NK-92 (cell line): Measurements from ENCODE around the gene SPATA20.

Experiments used
- DNase-seq: peaks from one replicate; lab custom pipeline; 2025; ENCODE audit not compliant: unreplicated experiment; lab: John Stamatoyannopoulos, UW

The SPATA20 gene

DNA sequence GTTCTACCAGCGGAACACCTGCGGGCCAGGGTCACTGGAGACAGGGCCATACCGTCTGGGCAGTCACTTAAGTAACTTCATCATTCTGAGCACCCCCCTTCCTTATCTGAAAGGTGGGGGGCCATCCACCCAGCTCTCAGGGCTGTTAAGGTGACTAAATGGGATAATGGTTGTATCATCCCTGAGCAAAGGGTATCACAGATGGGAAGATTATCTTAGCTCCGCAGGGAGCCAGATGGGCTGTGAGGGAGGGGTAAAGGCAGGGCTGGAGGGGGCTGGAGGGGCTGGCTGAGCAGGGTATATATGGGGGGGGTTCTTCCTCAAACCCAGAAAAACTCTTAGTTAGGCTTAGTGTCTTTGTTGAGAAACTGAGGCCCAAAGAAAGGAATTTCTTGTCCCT is 10.7 kb downstream of the SPATA20 start:
- no peak for DNase-seq

DNA sequence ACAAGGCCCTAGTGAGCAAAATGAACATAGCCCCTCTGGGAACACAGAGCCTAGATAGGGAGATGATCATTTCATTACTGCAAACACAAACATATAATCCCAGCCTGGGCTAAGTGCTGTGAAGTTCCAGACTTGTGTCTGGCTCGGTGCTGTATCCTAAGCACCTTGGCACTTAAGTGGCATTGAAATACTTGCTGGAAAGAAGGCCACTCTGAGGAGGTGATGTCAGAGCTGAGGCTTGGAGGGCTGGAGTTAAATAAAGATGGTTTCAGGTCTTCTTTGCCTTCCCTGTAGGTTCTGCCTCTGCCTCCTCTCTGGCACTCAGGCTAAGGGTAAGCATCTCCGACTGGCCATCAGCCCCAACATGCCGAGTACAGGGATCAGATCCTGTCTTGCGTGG is 11.1 kb downstream of the SPATA20 start:
- DNase-seq: no peak

DNA sequence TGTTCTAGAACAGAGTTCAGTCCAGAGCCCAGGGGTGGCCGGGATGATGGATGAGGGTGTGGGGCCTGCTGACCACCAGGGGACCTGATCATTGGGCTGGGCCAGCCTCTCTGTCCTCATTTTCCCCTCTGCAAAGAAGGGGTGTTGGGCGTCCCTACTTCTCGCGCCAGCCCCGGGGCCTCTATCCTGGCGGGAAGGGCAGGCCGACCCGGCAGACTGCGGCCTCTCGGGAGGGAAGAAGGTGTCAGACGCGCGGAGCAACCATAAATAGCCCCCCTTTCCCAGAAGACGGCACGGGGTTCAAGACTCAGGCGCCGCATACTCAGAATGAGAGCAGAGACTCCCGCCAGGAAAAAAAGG is 11.6 kb downstream of the SPATA20 start:
- no peak for DNase-seq

DNA sequence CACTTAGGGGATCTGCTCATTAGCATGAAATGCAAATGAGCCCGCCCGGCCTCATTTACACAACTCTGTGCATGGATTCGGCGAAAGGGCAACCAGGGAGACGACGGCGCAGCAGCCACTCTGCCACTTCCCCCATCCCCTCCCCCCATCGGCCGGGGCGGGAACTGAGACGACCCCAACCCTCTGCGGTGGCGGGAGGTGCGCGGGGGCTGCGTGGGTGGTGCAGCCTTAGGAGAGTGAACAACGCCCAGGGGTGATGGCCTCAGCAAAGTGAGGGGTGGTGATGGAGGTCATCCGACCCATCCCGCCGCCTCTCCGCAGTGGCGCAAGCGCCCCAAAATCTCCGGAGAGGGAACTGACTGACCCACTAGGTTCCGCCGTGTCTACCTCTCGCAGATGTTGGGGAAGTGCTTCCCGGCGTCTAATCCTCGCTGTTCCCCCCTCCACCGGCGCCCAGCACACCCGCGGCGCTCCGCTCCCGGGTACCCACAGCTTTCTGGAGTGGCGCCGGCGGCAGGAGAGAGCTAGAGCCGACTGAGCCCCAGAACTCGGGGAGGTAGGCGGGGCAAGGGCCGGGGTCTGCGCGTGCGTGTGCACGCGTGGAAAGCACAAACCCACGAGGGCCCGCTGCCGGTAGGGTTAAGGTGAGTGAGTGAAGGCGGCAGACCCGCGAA is 12.1 kb downstream of the SPATA20 start:
- DNase-seq: no peak

DNA sequence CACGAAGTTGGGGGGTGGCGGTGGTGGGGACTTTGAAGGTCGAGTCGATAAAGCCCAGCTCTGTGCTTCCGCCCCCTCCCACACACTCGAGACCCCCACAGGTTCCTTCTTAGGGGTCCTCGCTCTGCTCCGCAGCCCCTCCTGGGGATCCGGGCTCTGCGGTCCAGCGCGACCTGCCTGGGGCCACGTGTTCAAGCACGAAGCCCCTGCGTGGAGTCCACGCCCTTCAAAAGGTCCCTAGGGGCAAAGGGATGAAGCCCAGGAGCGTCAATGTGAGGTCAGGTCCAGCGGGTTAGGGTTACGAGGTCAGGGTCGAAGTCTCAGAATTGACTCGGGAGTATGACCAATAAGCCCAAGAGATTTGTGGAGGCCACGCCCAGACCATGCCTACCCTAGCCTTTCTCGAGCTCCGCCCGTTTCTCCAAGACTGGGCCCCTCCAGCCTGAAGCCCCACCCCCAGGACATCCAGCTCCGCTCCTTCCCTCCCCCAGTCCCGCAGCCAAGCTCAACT is 12.8 kb downstream of the SPATA20 start:
- DNase-seq: no peak

DNA sequence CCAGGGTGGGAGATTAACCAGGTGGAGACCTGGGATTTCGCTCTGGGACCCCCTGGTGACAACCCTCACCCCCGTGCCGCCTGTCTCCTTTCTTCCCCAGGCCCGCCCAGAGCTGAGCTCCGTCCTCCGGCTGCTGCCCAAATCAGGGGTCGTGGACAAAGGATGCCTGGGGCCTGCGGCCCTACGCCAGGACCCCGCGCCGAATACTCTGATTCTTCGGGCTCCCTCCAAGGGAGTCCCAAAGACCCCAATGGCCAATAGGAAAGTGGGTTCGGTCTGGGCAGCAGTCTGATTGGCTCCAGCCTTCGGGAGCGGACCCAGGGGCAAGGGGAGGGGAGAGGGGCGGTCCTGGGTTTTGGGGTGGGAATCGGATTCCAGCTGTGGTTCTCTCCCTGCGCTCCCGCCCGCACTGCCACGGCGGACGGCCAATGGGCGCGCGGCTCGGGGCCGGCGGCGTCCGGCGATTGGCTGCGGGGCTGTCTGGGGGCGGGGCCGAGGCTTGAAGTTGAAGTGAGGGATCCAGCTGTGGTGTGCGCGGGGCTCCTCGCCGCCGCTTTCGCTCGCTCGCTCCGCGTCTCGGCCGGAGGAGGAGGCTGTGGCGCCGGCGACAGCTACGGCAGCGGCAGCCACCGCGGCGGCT is 13.3 kb downstream of the SPATA20 start, which contains the start of gene CACNA1G:
Gene CACNA1G, plus strand, starts transcription at position 531 of the 640 bp plus-strand sequence. CDS start 745 bp downstream, outside the sequence.
- DNase-seq: no peak

DNA sequence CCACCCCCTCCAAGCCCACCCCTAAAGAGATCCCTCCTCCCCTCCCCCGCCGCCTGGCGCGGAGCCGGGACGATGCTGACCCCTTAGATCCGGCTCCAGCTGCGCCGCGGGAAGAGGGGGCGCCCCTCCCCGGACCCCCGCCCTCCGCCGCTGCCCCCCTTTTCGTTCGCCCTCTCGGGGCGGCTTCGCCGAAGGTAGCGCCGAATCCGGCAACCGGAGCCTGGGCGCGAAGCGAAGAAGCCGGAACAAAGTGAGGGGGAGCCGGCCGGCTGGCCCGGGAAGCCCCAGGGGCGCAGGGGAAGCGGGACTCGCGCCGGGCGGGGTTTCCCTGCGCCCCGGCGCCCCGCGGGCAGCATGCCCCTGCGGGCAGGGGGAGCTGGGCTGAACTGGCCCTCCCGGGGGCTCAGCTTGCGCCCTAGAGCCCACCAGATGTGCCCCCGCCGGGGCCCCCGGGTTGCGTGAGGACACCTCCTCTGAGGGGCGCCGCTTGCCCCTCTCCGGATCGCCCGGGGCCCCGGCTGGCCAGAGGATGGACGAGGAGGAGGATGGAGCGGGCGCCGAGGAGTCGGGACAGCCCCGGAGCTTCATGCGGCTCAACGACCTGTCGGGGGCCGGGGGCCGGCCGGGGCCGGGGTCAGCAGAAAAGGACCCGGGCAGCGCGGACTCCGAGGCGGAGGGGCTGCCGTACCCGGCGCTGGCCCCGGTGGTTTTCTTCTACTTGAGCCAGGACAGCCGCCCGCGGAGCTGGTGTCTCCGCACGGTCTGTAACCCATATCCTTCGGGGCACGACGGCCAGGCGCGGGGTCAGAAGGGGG is 14.2 kb downstream of the SPATA20 start:
- DNase-seq: no peak

DNA sequence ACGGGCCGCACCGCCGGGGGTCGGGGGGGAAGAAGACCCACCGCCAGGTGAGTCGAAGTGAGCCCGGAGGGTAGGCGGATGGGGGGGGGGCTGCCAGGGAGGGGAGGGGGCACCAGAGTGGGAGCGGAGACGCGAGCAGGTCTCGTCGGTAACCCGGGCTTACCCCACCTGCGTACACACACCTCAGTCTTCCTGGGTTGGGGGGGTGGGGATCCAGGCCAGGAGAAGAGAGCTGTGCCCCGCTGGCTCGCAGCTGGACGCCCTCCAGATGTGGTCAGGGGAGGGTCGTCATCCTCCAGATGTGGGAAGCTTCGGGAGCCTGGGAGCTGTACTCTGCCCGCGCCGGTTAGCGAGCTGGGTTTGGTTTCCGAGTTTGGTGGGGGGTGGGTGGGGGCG is 14.8 kb downstream of the SPATA20 start:
- no peak for DNase-seq

DNA sequence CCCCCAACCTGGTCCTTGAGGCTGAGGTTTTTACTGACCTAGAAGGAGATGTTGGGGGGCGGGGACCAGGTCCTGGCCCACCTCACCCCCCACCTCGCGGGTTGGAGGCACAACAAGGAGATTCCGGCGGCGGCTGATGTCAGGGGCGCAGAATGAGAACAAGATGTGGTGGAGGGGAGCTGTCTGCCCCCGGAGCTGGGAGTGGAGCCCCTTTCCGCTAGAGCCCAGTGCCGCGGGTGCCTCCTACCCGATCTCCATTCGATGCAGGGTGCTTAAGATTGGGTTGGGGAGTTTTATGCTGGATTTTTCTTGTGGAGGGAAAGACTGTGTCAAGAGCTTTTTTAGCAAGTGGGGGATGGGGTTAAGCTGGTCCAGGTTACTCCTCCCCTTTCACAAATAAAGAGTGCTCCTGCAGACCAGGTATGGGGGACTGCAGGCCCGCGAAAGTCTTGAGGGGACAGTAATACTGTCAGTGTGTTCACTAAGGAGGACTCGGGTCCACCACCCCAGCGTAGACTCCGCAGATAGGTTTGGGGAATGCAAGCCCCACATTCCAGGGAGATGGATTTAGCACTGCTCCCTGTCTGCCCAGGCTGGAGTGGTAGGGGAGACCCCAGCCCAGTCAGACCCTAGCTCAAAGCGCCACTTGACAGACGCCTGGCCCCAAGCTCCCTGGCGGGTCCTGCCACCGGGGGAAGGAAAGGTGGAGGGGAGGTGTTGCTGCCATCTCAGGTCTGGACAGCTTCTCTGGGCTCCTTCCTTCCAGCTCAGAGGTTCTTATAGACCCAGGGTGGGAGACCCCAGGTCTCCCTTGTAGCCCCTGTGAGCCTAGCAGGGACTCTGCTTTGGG is 15.5 kb downstream of the SPATA20 start:
- DNase-seq: no peak

DNA sequence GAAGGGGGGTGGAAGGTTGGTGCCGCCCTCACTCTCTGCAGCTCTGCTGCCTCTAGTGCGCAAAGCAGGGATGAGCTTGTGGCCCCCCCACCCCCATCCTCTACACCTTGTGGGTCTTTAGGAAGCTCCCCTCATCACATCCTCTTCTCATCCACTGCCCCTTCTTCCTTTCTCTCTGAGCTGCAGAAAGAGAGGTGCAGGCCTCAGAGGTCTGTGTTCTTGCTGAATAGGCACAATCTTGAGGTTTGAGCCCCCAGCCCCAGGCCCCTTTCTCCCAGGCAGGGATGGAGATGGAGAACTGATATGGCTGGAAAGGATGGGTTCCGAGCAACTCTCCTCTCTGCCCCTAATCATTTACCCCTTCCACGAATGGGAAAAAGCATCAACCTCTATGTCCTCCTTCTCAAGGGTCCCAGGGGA is 16.1 kb downstream of the SPATA20 start:
- no peak for DNase-seq

DNA sequence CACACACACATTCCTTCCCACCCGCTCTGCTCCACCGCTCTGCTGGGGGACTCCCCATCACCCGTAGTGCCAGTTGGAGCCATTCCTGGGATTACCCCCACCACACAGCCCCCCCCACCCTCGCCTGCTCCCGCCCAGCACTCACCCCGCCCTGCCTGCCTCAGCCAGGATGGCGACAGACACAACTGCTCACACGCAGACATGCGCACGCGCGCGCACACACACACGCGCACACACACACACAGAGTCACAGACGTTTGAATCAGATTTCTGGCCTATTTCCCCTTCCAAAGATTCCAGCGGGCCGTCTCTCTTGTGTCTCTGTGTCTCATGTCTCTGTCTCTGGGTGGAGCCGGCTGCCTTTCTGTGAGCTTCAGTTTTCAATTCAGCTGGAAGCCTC is 17.9 kb downstream of the SPATA20 start:
- no peak for DNase-seq

DNA sequence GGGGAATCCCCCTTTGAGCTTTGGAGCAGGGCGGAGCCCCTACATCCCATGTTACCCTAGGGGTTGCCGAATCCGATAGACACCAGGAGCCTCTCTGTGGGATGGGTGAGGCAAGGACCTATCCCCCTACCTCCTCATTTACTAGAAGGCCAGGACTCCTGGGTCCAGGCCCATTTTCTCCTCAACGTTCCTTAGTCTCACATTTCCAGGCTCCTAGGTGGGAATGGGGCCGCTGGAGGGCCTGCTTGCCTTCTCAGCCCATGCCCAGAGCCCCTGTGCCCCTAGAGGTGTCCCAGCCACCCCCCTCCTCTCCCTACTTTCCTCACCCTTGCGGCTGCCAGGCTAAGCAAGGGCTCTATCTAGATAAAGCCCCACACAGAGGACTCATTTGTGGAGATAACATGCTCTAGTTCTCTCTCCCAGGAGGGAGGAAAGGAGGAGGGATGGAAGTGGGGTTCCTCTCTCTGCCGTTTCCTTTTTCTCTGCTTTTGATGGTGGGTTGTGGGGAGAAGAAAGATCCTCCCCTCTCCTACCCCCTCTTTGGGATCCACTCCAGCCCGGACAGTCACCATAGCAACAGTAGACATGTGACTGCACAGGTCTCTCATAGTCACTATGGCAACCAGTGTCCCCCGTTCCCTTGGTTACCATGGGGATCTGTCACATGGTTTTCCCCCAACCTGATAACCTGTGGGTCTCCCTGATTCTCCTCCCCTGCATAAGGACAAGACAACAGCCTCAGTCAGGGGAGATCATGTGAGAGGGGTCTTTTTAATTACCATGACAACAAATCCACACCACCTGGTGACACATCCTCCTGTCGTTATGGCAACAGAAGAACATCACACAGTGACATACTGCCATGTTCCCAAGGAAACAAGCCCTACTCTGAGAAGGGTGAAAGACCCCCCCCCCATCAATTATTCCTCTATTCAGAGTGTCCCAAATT is 18.7 kb downstream of the SPATA20 start:
- no peak for DNase-seq

DNA sequence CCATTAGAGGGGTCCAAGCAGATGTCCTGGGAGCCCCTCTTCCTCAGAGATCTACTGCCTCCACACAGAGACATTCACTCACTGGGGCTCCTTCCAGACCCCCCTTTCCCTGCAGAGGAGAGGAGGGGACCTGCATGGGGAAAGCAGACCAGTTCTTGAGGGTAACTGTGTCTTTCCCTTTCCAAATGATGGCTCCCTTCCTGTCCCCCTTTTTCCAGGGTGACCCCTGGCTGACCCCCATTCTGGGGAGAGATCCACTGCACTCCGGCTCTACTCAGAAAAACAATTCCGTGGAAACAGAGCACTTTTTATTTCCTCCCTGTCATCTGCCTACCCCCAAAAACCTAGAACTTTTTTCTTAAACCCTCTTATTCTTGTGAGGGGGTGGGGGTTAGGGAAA is 19.9 kb downstream of the SPATA20 start:
- no peak for DNase-seq

DNA sequence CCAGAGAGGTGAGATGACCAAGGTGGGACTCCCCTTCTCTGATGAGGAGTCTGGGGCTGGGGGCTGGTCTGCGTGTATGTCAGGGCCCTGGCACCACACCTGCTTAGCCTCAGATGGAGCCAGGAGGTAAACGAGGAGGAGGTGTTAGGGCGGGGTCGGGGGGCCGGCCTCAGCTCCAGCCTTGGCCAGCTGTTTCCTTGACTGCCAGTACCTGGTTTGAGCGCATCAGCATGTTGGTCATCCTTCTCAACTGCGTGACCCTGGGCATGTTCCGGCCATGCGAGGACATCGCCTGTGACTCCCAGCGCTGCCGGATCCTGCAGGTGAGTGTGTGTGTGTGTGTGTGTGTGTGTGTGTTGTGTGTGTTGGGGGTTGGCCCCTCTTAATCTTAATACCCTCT is 21.7 kb downstream of the SPATA20 start:
- no peak for DNase-seq

DNA sequence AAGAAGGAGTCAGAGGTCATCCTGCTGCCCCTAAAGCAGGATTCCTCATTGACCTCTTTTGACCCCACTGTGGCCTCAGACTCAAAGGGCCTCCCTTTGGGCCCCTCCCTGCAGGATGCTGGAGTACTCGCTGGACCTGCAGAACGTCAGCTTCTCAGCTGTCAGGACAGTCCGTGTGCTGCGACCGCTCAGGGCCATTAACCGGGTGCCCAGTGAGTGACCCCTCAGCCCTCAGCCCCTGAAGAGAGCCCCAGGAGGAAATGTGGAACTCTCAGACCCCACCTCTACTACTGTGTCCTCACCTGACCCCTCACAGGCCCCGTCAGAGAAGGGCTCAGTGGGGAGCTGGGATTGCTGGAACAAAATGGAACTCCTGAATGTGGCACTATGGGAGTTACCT is 22.6 kb downstream of the SPATA20 start:
- no peak for DNase-seq

DNA sequence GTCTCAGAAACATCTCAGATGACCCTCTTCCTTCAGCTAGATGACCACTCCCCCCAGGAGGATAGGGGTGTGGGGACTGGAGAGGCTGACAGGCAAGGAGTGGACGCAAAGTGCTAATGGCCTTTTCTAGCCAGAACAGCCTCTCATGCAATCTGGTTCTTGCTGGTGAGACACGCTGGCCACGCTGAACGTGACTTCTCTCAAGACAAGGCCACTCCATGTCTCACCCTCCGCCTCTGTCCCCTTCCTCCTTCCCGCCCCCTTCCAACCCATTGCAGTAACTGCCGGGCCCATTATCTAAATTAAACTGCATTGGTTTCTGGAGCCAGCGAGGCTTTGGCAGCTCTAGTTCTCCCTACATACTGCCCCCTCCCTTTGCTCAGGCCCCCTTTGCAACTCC is 23.1 kb downstream of the SPATA20 start:
- no peak for DNase-seq

DNA sequence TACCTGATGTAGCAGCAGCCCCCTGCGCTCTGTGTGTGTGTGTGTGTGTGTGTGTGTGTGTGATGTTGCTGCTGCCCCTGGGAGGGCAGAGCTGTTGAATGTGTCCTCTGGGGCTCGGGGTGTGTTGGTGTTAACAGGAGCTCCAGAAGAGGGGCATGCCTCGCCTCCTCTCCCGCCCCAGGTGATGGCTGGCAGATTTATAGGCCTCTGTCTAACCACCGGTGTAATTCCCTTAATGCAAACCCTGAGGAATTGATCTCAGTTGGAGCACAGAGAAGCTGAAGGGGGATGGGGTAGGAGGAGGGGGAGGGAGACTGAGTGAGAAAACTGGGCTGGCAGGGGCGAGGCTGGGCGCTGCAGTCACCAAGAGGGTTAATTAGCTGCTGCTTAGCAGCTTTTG is 23.6 kb downstream of the SPATA20 start:
- DNase-seq: no peak

DNA sequence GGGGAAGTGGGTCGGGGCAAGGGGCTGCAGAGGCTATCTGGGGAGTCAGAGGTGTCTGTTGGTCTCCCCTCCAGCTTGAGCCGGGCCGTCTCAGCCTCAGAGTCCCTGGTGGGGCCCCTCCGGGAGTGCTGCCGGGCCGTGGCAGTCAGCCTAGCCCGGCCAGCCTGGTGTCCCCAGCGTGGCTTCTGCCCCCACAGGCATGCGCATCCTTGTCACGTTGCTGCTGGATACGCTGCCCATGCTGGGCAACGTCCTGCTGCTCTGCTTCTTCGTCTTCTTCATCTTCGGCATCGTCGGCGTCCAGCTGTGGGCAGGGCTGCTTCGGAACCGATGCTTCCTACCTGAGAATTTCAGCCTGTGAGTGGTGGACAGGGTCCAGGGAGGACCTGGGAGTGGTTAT is 24.7 kb downstream of the SPATA20 start:
- DNase-seq: no peak

DNA sequence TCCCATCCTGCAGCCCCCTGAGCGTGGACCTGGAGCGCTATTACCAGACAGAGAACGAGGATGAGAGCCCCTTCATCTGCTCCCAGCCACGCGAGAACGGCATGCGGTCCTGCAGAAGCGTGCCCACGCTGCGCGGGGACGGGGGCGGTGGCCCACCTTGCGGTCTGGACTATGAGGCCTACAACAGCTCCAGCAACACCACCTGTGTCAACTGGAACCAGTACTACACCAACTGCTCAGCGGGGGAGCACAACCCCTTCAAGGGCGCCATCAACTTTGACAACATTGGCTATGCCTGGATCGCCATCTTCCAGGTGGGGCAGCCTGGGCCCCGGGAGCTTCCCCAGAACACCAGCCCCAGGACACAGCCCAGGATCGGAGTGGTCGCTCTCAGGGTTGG is 25.6 kb downstream of the SPATA20 start:
- DNase-seq: no peak
